ENCODE data around the gene DUSP3.
A peak's percentile ranks its signal among the peaks of the same experiment; 100 is the strongest.

Gene DUSP3

DNA sequence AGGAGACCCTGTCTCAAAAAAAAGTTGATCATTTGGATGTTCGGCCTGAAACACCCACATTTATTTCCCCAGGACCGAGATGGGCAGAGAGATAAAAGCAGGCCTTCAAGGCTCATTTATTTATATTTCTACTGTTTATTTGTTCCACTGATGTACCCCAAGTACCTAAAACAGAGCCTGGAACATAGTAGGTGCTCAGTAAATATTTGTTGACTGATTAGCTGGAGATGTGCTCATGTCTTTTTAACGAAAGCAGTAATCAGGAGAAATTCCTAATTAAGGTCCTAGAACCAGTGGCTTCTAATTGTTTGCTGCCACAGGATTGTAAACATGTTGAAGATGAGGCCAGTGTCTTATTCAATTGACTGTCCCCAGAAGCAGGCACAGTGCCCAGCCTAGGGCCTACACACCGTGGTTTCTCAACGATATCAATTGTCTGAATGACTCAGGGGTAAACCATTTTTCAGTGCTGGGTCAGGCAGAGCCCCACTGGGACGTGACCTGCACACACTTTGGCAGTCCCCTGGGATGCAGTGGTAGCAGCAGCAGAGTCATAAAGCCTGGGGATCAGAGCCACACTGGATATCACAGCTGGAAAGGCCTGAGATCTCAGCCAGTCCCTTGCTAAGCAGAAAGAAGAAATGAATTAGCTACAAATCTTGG is 54.9 kb downstream of the DUSP3 start:
- no peak for DNase-seq

DNA sequence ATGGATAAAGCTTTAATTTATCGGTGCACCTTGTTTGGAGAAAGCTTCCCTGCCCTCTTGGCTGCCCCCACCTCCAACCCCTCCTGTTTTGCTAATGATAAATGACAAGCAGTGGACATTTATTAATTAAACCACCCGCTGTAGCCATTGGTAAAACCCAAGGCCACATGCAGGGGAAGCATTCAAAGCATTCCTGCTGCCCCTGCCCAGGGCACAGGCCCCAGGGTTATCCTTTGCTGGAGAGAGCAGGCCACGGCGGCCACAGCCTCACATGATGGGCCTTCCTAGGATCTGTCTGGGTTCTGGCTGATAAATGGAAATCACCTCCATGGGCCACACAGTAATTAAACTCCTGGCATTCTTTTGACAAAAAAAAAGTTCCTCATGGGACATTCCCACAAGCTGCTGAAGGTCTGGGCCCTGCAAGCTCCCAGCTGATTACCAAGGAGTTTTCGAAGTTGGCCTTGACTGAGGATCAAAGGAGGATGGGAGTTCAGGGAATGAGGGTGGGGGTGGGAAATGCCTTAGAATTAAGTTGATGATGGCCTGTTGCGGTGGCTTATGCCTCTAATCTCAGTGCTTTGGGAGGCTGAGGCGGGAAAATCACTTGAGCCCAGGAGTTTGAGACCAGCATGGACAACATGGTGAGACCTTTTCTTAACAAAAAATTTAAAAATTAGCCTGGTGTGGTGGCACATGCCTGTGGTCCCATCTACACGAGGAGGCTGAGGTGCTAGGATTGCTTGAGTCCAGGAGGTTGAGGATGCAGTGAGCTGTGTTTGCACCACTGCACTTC is 55.7 kb downstream of the DUSP3 start:
- no peak for DNase-seq

DNA sequence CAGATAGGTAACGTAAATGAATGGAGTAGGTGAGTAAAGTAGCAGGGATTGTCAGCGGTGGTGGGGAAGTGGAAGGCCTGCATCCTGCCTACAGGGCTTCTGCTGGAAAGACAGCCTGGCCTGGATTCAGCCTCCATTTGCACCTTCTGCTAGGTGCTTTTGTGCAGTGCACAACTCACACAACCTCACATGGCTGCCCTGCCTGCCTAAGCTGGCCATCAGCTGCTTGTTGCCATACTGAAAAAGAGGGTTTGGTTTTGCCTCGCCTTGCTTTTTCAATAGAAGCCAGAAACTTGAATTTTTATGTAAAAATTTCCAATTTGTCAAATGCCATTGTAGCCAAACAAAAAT is 56.5 kb downstream of the DUSP3 start:
- DNase-seq, result no peak

DNA sequence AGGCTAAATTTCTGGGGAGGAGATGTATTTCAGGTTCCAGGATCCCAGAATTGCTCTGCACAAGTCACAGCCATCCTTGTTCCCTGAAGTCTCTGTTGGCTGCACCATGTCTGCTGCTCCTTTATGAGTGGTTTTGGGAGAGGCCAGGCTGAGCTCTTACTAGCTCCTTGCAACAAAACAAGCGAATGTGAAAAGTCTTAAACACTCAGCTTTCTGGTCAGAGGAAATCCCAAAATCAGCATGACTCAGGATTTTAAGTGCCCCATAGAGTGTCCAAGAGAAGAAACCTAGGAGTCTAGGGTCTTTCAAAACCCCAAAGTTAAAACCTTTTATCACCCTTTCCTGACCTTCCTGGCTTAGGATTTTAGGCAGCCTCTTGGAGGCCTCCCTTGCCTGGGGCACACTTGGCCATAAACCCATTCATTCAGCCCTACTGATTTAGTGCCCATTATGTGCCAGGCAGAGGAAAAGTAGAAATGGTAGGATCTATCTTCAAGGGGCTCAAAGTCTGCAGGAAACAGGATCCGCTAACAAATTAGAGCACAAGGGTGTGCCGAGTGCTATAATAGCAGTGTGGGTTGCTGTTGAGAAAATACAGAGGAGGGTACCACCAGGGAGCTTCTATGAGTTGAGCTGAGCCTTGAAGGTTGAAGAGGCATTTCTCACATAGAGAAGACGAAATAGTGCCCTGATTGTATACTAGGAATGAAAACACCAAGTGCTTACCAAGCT is 57.1 kb downstream of the DUSP3 start:
- DNase-seq, result no peak

DNA sequence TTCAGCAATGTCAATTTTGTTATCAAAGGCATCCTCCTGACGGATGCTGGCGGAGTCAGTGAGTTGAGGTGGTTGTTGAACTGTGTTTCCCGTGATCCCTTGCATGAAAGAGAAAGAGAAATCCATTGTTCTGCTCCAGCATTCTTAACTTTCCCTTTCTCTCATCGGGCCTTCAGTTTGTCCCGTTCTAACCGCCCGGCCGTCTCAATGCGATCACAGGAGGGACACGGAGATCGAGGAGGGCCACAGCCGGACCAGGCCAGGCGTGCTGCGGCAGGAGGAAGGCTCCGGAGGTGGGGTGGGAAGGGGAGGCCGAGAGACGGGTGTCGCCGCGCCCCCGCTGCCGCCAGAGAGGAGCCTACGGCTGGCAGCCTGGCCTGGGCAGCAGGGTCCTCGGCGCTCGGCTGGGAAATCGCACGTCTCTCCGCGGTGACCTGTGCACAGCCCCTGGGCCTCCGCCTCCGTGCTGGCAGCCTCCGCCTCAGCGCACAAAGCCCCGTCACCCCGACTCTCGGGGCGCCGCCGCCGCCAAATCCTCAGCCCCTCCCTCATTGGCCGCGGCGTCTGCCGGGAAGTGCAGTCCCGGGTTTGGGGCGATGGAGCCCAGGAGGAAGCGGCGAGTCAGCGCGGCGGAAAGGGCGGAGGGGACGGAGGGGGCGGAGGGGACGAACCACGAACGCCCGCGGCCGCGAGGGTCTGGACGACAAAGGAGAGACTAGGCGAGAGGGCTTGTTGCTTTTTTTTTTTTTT is 58.3 kb downstream of the DUSP3 start:
- DNase-seq, result peak; percentile 77

DNA sequence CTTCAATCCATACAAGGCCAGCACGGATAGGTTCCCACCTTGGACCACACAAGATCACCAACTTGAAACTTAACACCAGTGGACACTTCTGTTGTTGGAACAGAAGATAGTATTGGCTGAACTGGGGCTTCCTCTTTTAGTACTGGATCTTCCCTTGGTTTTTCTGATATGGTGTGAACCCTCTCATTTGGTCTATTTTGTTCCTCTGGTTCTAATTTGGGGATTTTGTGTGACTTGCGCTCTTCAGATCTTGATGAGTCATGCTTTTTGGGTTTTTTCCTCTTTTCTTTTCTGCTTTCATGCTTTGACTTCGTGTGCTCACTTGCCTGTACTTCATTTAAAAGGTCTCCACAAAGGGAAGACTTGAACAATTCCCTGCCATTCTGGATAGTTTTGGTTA is 59.2 kb downstream of the DUSP3 start:
- no peak for DNase-seq

DNA sequence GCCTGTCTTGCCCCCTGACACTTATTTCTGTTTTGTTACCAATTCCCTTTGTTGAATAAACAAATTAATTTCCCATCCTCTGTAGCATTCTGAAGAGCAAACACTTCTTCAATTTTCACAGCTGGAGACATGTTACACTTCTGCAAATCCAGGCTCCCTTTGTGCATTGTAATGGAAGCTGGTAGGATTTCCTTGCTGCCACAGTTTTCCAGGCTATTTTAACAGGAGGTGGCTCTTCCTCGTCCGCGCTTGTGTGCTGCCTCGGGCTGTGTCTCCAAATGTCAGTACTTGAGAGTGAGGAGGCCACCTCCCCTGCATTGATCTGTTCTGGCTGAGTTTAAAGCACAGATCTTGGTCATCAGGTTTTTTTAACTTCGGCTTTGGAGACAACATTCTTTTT is 60.2 kb downstream of the DUSP3 start:
- DNase-seq, result no peak

DNA sequence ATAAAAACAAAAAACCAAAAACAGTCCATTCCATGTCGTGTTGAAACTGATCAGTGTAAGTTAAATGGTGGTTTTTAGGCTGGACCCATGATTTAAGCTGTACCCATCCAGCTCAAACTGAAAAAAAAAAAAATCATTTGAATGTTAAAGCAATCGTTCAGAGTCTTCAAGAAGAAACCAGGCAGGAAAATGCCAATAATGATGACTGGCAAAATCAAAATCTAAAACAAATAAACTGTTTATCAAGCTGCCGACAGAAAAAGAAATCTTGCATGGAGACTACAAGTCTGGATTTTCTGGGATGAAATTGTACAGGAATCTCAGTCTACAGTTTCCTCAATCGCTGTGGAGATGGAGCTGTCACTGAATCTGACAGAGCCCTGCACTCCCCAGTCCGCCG is 60.9 kb downstream of the DUSP3 start:
- no peak for DNase-seq

Data from stimulated activated CD4-positive, alpha-beta T cell treated with anti-CD3 and anti-CD28 coated beads, Interleukin-1b, Interleukin-23, amount 100 ng/mL, for 48 hours (primary cell).